Left lung (tissue), 10 donors: ENCODE measurements around the gene ASCL5. TPM values are rescaled to one million over a fixed set of nuclear protein-coding genes. Genes with fewer than 3 reads are reported as not detected.
A peak's percentile ranks its signal among the peaks of the same experiment; 100 is the strongest.
"Not testable (repeated sequence)": the region's sequence is repeated elsewhere in the genome, so short reads cannot be mapped to it uniquely, and the experiment has no call there.

Experiments used
- ATAC-seq: fragments of 200-7000 bp; cut with Tn5 transposase; one replicate; pipeline ENCODE4 v1.9.1; 2020; ENCODE audit warnings: moderate library complexity
- DNase-seq, 4 donors: peaks; one replicate each; pipeline ENCODE4 v3.0.0-alpha.2; 2013 to 2020
- H3K27ac ChIP-seq, 2 donors: fragments of 200-600 bp; sonication (generic) in 1 of 2; one replicate each; pipeline versions ENCODE4 v1.5.0 to v1.8.0; 2020 to 2021
- H3K27me3 ChIP-seq, 2 donors: fragments of 200-600 bp; sonication (generic) in 1 of 2; one replicate each; pipeline versions ENCODE4 v1.5.0 to v1.8.0; 2020 to 2021
- H3K36me3 ChIP-seq, 2 donors: fragments of 200-600 bp; sonication (generic) in 1 of 2; one replicate each; pipeline versions ENCODE4 v1.5.0 to v1.8.0; 2020 to 2021
- H3K4me1 ChIP-seq, 2 donors: fragments of 200-600 bp; one replicate each; pipeline ENCODE4 v1.8.0; 2021
- H3K4me3 ChIP-seq, 2 donors: fragments of 200-600 bp; sonication (generic) in 1 of 2; one replicate each; pipeline versions ENCODE4 v1.5.0 to v1.8.0; 2020 to 2021; ENCODE audit warnings: mild to moderate bottlenecking in 1 of 2
- H3K9me3 ChIP-seq, 2 donors: fragments of 200-600 bp; sonication (generic) in 1 of 2; one replicate each; pipeline versions ENCODE4 v1.5.0 to v1.8.0; 2020 to 2021
- CTCF ChIP-seq, 2 donors: fragments of 200-600 bp; sonication (generic) in 1 of 2; IDR thresholded peaks; one replicate each; pipeline versions ENCODE4 v1.5.0 to v1.8.0; 2021; ENCODE audit warnings: antibody characterized with exemption in 2 of 2
- intact Hi-C, 2 donors: fragments of 100-400 bp; cut with DNase I; formaldehyde crosslinking; loops; one replicate each; pipeline versions ENCODE4 v1.11.2 to v1.14.2; 2022
- polyA plus RNA-seq, 6 donors: library from polyadenylated mRNA; unstranded; fragments of 120-200 nt; gene quantifications; one replicate each; pipeline ENCODE4 v1.2.1, GENCODE V29; 2013; ENCODE audit not compliant: insufficient read length in 6 of 6
- total RNA-seq, 2 donors: library from RNA; stranded (reverse); fragmentation: NEBNext Ultra II Directional; extraction: Animal tissue kit (Norgen Biotek cat#: 25700); gene quantifications; one replicate each; pipeline ENCODE4 v1.2.1, GENCODE V29; 2021
- donor health status: DM: no; HTN: yes; CAD: no.
- donor health status: DM: no; HTN: no; CAD: no.

Gene ASCL5
- total and polyA plus RNA-seq, 8 donors, result 0.21 to 1.0 (median 0.58) TPM

DNA sequence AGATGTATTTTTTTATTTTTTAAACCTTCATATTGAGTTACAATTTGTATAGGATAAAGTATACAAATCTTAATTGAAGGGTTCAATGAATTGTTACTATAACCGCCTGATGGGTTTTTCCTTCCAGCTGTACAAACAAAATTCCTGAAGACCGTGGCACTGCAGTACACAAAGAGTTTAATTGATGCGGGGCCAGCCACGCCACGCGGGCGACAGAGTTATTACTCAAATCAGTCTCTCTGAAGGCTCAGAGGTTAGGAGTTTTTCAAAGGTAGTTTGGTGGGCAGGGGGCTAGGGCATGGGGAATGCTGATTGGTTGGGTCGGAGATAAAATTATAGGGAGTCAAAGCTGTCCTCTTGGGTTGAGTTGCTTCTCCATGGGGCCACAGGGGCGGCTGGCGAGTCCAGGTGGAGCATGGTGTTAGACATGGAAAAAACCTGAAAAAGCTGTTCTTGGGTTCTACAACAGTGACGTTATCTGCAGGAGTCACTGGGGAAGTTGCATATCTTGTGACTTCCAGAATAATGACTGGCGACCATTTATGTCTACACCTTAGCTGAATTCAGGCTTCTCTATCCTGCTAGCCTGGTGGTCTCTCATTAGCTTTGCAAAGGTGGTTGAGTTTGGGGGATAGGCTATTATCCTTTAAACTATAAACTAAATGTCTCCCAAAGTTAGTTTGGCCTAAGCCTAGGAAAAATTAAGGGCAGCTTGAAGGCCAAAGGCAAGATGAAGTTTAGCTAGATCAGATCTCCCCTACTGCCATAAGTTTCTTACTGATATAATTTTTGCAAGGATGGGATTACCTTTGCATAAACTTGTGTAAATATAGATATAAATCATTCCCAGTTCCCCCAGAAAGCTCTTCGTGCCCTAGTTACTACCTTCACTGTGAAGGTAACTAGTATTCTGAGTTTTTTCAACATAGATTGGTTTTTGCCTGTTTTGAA is 40.3 kb upstream of the ASCL5 start:
- no peaks in the 10 kb centered on the region for H3K9me3 ChIP-seq
- no peak overlapping the region for H3K4me3 ChIP-seq
- peaks cover 0 to 9% of the 10 kb centered on the region in 2 donors for H3K27me3 ChIP-seq
- DNase-seq (no peak), ATAC-seq (no peak)
- intact Hi-C loops, result no loop called here
- H3K36me3 ChIP-seq, result no peaks in the 10 kb centered on the region
- no peak overlapping the region for H3K27ac ChIP-seq
- no peak for TF ChIP-seq CTCF (IDR thresholded peaks at IDR 0.05)
- H3K4me1 ChIP-seq, result peaks cover 0 to 15% of the 10 kb centered on the region in 2 donors

DNA sequence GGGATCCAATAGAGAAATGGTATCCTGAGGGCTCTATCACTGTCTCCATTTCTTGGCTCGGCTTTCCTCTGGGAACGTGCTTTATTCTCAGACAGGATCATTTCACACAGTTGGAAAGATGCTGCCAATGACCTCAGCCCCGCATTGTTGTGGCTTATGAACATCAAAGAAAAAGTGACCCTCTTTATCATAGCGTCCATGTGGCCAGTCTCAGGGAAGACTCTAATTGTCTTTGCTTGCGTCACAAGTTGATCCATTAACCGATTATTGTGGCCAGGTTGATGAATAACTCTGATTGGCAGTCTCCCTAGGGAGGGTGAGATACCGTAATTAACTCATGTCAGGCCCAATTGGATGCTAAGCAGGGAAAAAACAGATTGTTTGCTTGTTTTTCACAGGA is 37.7 kb upstream of the ASCL5 start:
- H3K27me3 ChIP-seq, result no peaks in the 10 kb centered on the region
- no peaks in the 10 kb centered on the region for H3K9me3 ChIP-seq
- TF ChIP-seq CTCF (IDR thresholded peaks at IDR 0.05), result no peak
- no peaks in the 10 kb centered on the region for H3K4me1 ChIP-seq
- ATAC-seq, result no peak
- no peak overlapping the region for H3K27ac ChIP-seq
- DNase-seq, result no peak
- H3K4me3 ChIP-seq, result no peak overlapping the region
- intact Hi-C loops, result no loop called here
- H3K36me3 ChIP-seq, result no peaks in the 10 kb centered on the region

DNA sequence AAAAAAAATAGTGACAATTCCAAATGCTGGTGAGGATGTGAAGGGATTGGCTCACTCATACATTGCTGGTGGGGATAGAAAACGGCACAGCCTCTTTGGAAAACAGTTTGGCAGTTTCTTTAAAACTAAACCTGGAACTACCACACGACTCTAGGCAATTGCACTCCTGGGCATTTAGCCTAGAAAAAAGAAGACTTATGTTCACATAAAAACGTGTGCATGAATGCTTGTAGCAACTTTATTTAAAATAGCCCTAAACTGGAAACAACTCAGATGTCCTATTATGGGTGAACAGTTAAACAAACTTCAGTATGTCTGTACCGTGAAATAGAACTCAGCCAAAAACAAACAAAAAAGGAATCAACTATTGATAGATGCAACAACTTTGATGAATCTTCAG is 36.7 kb upstream of the ASCL5 start:
- DNase-seq, result no peak
- H3K4me3 ChIP-seq, result no peak overlapping the region
- ATAC-seq, result no peak

DNA sequence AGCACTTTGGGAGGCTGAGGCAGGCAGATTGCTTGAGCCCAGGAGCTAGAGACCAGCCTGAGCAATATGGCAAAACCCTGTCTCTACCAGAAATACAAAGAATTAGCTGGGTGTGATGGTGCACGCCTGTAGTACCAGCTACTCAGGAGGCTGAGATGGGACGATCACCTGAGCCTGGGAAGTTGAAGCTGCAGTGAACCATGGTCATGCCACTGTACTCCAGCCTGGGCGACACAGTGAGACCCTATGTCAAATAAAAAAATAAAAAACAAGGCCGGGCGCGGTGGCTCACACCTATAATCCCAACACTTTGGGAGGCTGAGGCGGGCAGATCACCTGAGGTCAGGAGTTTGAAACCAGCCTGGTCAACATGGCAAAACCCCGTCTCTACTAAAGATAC is 36.1 kb upstream of the ASCL5 start:
- H3K4me3 ChIP-seq, H3K36me3 ChIP-seq, ATAC-seq, H3K27ac ChIP-seq, intact Hi-C loops, H3K9me3 ChIP-seq, H3K27me3 ChIP-seq, H3K4me1 ChIP-seq: not testable (repeated sequence)
- peak in 1 of 4 donors; percentile 33 for DNase-seq

More for the DNA sequence above, 36.7 kb upstream of the ASCL5 start:
- Histone ChIP-seq H3K4me1 (no peaks in the 10 kb centered on the region), H3K36me3 (no peaks in the 10 kb centered on the region), H3K9me3 (no peaks in the 10 kb centered on the region), H3K27me3 (no peaks in the 10 kb centered on the region), H3K27ac (no peak overlapping the region)
- TF ChIP-seq CTCF (IDR thresholded peaks at IDR 0.05), result no peak
- intact Hi-C loops, result no loop called here

DNA sequence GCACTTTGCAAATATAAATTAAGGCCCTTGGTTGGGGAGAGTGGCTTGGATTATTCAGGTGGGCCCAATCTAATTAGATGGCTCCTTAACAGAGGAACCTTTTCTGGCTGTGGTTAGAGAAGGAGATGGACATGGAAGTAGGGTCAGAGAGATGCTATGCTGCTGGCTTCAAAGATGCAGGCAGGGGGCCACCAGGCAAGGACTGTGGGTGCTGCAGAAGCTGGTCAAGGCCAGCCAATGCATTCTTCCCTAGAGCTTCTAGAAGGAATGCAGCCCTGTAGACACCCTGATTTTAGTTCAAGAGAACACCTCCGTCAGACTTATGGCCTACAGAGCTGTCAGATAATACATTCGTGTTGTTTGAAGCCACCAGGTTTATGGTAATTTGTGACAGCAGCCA is 31.0 kb upstream of the ASCL5 start:
- no peak for TF ChIP-seq CTCF (IDR thresholded peaks at IDR 0.05)
- intact Hi-C loops, result no loop called here
- no peak for ATAC-seq
- Histone ChIP-seq H3K4me1 (peaks cover 6 to 18% of the 10 kb centered on the region in 2 donors), H3K9me3 (no peaks in the 10 kb centered on the region), H3K4me3 (no peak overlapping the region), H3K36me3 (no peaks in the 10 kb centered on the region), H3K27ac (no peak overlapping the region), H3K27me3 (no peaks in the 10 kb centered on the region)
- DNase-seq, result no peak
